ENCODE measurements around the gene LIPC.

GRCh38 chr15:58608129-58608590 is 176.4 kb downstream of the LIPC start:
- TF ChIP-seq RB1 (IDR thresholded peaks at IDR 0.05; ENCODE audit: low read depth), result no peak
- TF ChIP-seq POLR2A (conservative IDR thresholded peaks at IDR 0.05), result no peak
- TF ChIP-seq ZNF124 (CRISPR knock-in tag; IDR thresholded peaks at IDR 0.05), result no peak
- no peak for TF ChIP-seq BCLAF1 (IDR thresholded peaks at IDR 0.05; ENCODE audit: borderline replicate concordance in 1 of 2, control insufficient read depth in 1 of 2, low read depth in 2 of 2, low read length in 1 of 2)
- TF ChIP-seq JUN (IDR thresholded peaks at IDR 0.05; ENCODE audit: borderline replicate concordance, low read depth, low read length), result no peak
- no peak for TF ChIP-seq JUN (CRISPR knock-in tag; IDR thresholded peaks at IDR 0.05; ENCODE audit: borderline replicate concordance)
- no peak for TF ChIP-seq CTCF (IDR thresholded peaks at IDR 0.05 in 2 of 3, conservative IDR thresholded peaks at IDR 0.05 in 1 of 3; ENCODE audit: insufficient read depth in 2 of 3, low read depth in 1 of 3, low read length in 3 of 3)
- TF ChIP-seq HNRNPH1 (optimal IDR thresholded peaks at IDR 0.05; ENCODE audit: low read depth, low read length), result no peak
- TF ChIP-seq SAFB2 (IDR thresholded peaks at IDR 0.05; ENCODE audit: borderline replicate concordance, low read depth, low read length, severe bottlenecking), result no peak
- TF ChIP-seq RHOXF2B (CRISPR knock-in tag; conservative IDR thresholded peaks at IDR 0.05), result no peak
